HepG2 (cell line): ENCODE data around the gene IQCE. TPM values are rescaled to one million over a fixed set of nuclear protein-coding genes. Genes with fewer than 3 reads are reported as not detected.

Source experiments
- ATAC-seq: fragments of 200-7000 bp; cut with Tn5 transposase; 3 replicates; pipeline ENCODE4 v1.9.1; 2020; ENCODE audit warnings: mild to moderate bottlenecking, moderate library complexity
- BruUV-seq: library from RNA; stranded (reverse); fragments of 400-500 nt; replicated peaks from 2 replicates; lab custom pipeline; 2021; lab: Mats Ljungman, UMichigan
- CTCF ChIA-PET: fragments of 300-600 bp; formaldehyde crosslinking; extraction: SDS; loops from one replicate; lab custom pipeline; 2021; ENCODE audit warnings: low total read pairs, inconsistent platforms, low intra/inter-chr PET ratio; lab: Yijun Ruan, JAX
- POLR2A ChIA-PET: fragments of 350-600 bp; sonication (Branson Sonifier 250); formaldehyde crosslinking; loops from one replicate; lab custom pipeline; 2020; ENCODE audit warnings: antibody characterized with exemption, inconsistent platforms; lab: Yijun Ruan, JAX
- DNase-seq: peaks from one replicate; pipeline ENCODE4 v3.0.0-alpha.2; 2015; ENCODE audit warnings: low spot score
- FAIRE-seq: peaks from 3 replicates; lab custom pipeline; 2011; peaks lifted over from hg19 to GRCh38; lab: Jason Lieb, UNC
- H2AFZ ChIP-seq: one replicate; pipeline ENCODE4 v1.6.1; 2011; ENCODE audit warnings: low read length, inconsistent platforms
- H3K27ac ChIP-seq: fragments of 300-600 bp; 3 replicates; pipeline ENCODE4 v1.8.0; 2011; ENCODE audit warnings: mixed run types, mild to moderate bottlenecking, mixed read lengths, low read length, inconsistent platforms; ENCODE audit not compliant: insufficient read depth; ENCODE audit errors: extremely low read length
- H3K27me3 ChIP-seq, 2 experiments: fragments of 200-600 bp in 1 of 2; 2 replicates in 1 of 2; 3 replicates in 1 of 2; pipeline versions ENCODE4 v1.6.0 to v1.8.0; 2011; ENCODE audit warnings: low read length in 2 of 2, mild to moderate bottlenecking in 2 of 2, moderate library complexity in 2 of 2, inconsistent platforms in 1 of 2; ENCODE audit not compliant: insufficient read depth in 2 of 2, control insufficient read depth in 1 of 2
- H3K36me3 ChIP-seq, 2 experiments: fragments of 200-600 bp in 1 of 2; replicated peaks in 1 of 2; 2 replicates in 1 of 2; 3 replicates in 1 of 2; pipeline versions ENCODE4 v1.5.1 to v1.8.0; 2011; ENCODE audit warnings: low read length in 2 of 2, inconsistent platforms in 1 of 2; ENCODE audit not compliant: insufficient read depth in 2 of 2, control insufficient read depth in 1 of 2
- H3K4me1 ChIP-seq: 2 replicates; pipeline ENCODE4 v1.5.1; 2012; ENCODE audit warnings: low read length, inconsistent platforms; ENCODE audit not compliant: insufficient read depth
- H3K4me2 ChIP-seq: 2 replicates; pipeline ENCODE4 v1.6.0; 2011; ENCODE audit warnings: low read depth, low read length, inconsistent platforms
- H3K4me3 ChIP-seq, 3 experiments: fragments of 200-600 bp in 1 of 3; sonication (generic), shearing (Covaris generic) in 1 of 3; replicated peaks in 1 of 3; 2 replicates each; pipeline ENCODE4 v1.5.1; 2011 to 2016; ENCODE audit warnings: low read length in 3 of 3, inconsistent platforms in 2 of 3, low read depth in 2 of 3, mild to moderate bottlenecking in 2 of 3, control low read depth in 1 of 3, mixed read lengths in 1 of 3; ENCODE audit not compliant: insufficient read depth in 1 of 3
- H3K79me2 ChIP-seq: one replicate; pipeline ENCODE4 v1.6.1; 2011; ENCODE audit warnings: low read length, inconsistent platforms; ENCODE audit not compliant: insufficient read depth
- H3K9ac ChIP-seq: 2 replicates; pipeline ENCODE4 v1.6.0; 2011; ENCODE audit warnings: mild to moderate bottlenecking, low read depth, low read length, inconsistent platforms; ENCODE audit not compliant: insufficient read depth
- H3K9me3 ChIP-seq: 2 replicates; pipeline ENCODE4 v1.5.1; 2012; ENCODE audit warnings: mild to moderate bottlenecking, low read length
- H4K20me1 ChIP-seq: 2 replicates; pipeline ENCODE4 v1.6.0; 2011; ENCODE audit warnings: inconsistent platforms, mild to moderate bottlenecking, low read length, moderate library complexity; ENCODE audit not compliant: insufficient read depth
- CC2D1A ChIP-seq: sonication (generic); formaldehyde crosslinking; IDR thresholded peaks from 2 replicates; pipeline ENCODE4 v1.8.1; 2023; ENCODE audit warnings: mild to moderate bottlenecking, missing genetic modification reagents
- DNMT1 ChIP-seq: sonication (generic); formaldehyde crosslinking; IDR thresholded peaks from 2 replicates; pipeline ENCODE4 v1.5.1; 2020; ENCODE audit warnings: mild to moderate bottlenecking, missing genetic modification reagents
- SPEN ChIP-seq: sonication (generic); formaldehyde crosslinking; IDR thresholded peaks from 2 replicates; pipeline ENCODE4 v1.5.1; 2020; ENCODE audit warnings: low read depth, mild to moderate bottlenecking, missing genetic modification reagents
- SRSF1 ChIP-seq: fragments of 200-400 bp; formaldehyde crosslinking; optimal IDR thresholded peaks from 2 replicates; pipeline ENCODE3; 2017; ENCODE audit warnings: mild to moderate bottlenecking, low read depth, low read length, moderate library complexity
- TARDBP ChIP-seq: sonication (generic); formaldehyde crosslinking; IDR thresholded peaks from 2 replicates; pipeline ENCODE4 v1.8.0; 2022; ENCODE audit warnings: mild to moderate bottlenecking, missing genetic modification reagents
- ZBTB1 ChIP-seq: sonication (generic); formaldehyde crosslinking; IDR thresholded peaks from 2 replicates; pipeline ENCODE4 v1.4.0; 2020; ENCODE audit warnings: missing genetic modification reagents, borderline replicate concordance
- ZNF670 ChIP-seq: sonication (generic); formaldehyde crosslinking; IDR thresholded peaks from 2 replicates; pipeline ENCODE4 v1.8.0; 2022; ENCODE audit warnings: mild to moderate bottlenecking, missing genetic modification reagents, borderline replicate concordance
- WGBS: methylation state at CpG from one replicate; pipeline ENCODE4 v1.1.6; 2017; ENCODE audit warnings: low lambda C conversion rate; 5-methylcytosine and 5-hydroxymethylcytosine counted together
- in situ Hi-C: cut with HindIII; loops from 2 replicates; pipeline ENCODE4 v1.10.0; 2017; ENCODE audit warnings: low pct_unique_long_range_greater_than_20kb; ENCODE audit not compliant: extremely low pct_ligation_motif_present
- intact Hi-C: fragments of 100-400 bp; cut with micrococcal nuclease; formaldehyde crosslinking; loops from one replicate; pipeline ENCODE4 v1.10.0; 2022; ENCODE audit not compliant: unreplicated experiment
- polyA plus RNA-seq, 8 experiments: library from polyadenylated mRNA; depleted of rRNA in 3 of 8; stranded (reverse) in 7 of 8; unstranded in 1 of 8; fragments of >200 nt; fragmentation: Illumina TruSeq in 4 of 8; extraction: Trizol in 4 of 8; gene quantifications; 2 replicates each; pipeline versions ENCODE4 v1.2.1 to v1.2.3, GENCODE V29; 2011 to 2016; ENCODE audit warnings: low read depth in 4 of 8, missing spikeins in 1 of 8, mixed read lengths in 1 of 8; ENCODE audit not compliant: insufficient read depth in 1 of 8
- total RNA-seq, 5 experiments: library from RNA; depleted of rRNA; stranded (reverse); fragments of >200 nt; fragmentation: Illumina TruSeq; extraction: Trizol; gene quantifications; 2 replicates each; pipeline ENCODE4 v1.2.3, GENCODE V29; 2016; ENCODE audit warnings: low read depth in 1 of 5
- TF ChIP-seq, protein P1 (sequence below): sonication (generic); formaldehyde crosslinking; IDR thresholded peaks from 2 replicates; pipeline ENCODE4 v1.4.0; 2020; ENCODE audit warnings: low read depth, missing genetic modification reagents
- TF ChIP-seq, protein P2 (sequence below): sonication (generic); formaldehyde crosslinking; IDR thresholded peaks from 2 replicates; pipeline ENCODE4 v1.5.0; 2020; ENCODE audit warnings: missing genetic modification reagents, mild to moderate bottlenecking, borderline replicate concordance
- TF ChIP-seq, protein P3 (sequence below): sonication (generic); formaldehyde crosslinking; IDR thresholded peaks from 2 replicates; pipeline ENCODE4 v1.8.1; 2023; ENCODE audit warnings: mild to moderate bottlenecking, missing genetic modification reagents, borderline replicate concordance

Gene IQCE
- total and polyA plus RNA-seq, 2 of the 13 experiments (the other 11 are each of a cell fraction or from before 2014, with no cell fraction given) = 1.5 to 2.5 TPM

DNA sequence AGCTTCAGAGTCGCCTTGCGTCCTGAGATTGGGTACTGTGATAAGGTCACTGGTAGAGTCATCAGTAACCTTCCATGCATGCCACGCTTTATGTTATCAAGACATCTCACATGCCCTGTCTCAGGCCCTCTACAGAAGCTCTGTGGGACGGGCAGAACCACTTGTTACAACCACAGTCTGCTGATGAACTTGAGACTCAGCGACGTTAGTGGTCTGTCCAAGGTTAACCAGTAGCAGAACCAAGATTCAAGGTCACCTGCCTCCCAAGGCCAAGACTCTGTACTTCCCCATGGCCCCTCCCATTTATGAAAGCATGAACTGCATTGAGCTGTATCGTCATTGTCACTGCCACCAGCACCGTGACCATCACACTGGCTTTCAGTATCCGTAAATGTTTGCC lies 15.0 kb downstream of the IQCE start (continued):
- TF ChIP-seq, protein P1, sequence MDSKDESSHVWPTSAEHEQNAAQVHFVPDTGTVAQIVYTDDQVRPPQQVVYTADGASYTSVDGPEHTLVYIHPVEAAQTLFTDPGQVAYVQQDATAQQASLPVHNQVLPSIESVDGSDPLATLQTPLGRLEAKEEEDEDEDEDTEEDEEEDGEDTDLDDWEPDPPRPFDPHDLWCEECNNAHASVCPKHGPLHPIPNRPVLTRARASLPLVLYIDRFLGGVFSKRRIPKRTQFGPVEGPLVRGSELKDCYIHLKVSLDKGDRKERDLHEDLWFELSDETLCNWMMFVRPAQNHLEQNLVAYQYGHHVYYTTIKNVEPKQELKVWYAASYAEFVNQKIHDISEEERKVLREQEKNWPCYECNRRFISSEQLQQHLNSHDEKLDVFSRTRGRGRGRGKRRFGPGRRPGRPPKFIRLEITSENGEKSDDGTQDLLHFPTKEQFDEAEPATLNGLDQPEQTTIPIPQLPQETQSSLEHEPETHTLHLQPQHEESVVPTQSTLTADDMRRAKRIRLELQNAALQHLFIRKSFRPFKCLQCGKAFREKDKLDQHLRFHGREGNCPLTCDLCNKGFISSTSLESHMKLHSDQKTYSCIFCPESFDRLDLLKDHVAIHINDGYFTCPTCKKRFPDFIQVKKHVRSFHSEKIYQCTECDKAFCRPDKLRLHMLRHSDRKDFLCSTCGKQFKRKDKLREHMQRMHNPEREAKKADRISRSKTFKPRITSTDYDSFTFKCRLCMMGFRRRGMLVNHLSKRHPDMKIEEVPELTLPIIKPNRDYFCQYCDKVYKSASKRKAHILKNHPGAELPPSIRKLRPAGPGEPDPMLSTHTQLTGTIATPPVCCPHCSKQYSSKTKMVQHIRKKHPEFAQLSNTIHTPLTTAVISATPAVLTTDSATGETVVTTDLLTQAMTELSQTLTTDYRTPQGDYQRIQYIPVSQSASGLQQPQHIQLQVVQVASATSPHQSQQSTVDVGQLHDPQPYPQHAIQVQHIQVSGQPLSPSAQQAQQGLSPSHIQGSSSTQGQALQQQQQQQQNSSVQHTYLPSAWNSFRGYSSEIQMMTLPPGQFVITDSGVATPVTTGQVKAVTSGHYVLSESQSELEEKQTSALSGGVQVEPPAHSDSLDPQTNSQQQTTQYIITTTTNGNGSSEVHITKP = no peak
- TF ChIP-seq DNMT1 (CRISPR knock-in tag) = no peak
- no peak for TF ChIP-seq ZNF670 (CRISPR knock-in tag)

DNA sequence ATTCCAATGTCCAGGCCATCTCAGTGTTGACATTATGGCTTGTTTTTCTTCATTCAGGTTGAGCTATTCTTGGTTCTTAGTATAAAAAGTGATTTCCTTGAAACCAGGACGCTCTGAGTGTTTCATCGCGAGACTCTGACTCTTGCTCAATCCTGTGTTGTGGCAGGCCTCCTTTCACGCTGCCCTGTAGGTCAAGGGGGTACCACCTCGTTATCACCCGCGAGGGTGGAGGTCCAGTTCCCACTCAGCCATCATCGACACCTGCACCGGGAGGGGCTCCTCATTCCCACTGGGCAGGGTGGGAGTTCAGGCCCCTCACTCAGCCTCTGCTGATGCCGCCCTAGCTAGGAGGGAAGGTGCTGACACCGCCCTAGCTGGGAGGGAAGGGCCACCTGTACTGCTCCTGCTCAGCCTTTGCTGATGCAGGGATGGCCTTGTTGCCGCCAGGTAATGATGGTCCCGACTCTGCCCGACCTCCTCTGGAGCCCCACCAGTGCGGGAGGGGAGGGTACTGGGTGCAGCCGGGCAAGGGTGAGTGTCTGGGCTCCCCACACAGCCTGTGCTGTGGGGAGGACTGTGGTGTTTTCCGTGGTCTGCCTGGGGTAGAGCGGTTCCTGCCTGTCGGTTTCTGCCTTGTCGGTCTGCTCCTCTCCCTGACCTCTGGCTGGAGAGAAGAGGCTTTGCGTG lies 16.4 kb downstream of the IQCE start:
- H2AFZ ChIP-seq = no peak overlapping the region
- H4K20me1 ChIP-seq = no peaks in the 10 kb centered on the region
- no TSS peak for BruUV-seq
- H3K79me2 ChIP-seq = no peaks in the 10 kb centered on the region
- DNase-seq = no peak
- POLR2A ChIA-PET = no interaction called here
- CTCF ChIA-PET = no interaction called here
- no peak overlapping the region for H3K27ac ChIP-seq
- no peak for FAIRE-seq
- no peaks in the 10 kb centered on the region for H3K27me3 ChIP-seq
- no peak for ATAC-seq
- no peak overlapping the region for H3K9ac ChIP-seq
- in situ Hi-C loops (no loop called here), intact Hi-C loops (no loop called here)
- no peak overlapping the region for H3K4me3 ChIP-seq
- H3K4me1 ChIP-seq = no peaks in the 10 kb centered on the region
- WGBS = 89% methylated on average over 19 of the region's 21 CpGs
- no peak overlapping the region for H3K4me2 ChIP-seq
- no peaks in the 10 kb centered on the region for H3K9me3 ChIP-seq
- H3K36me3 ChIP-seq = no peaks in the 10 kb centered on the region
- TF ChIP-seq, protein P2, sequence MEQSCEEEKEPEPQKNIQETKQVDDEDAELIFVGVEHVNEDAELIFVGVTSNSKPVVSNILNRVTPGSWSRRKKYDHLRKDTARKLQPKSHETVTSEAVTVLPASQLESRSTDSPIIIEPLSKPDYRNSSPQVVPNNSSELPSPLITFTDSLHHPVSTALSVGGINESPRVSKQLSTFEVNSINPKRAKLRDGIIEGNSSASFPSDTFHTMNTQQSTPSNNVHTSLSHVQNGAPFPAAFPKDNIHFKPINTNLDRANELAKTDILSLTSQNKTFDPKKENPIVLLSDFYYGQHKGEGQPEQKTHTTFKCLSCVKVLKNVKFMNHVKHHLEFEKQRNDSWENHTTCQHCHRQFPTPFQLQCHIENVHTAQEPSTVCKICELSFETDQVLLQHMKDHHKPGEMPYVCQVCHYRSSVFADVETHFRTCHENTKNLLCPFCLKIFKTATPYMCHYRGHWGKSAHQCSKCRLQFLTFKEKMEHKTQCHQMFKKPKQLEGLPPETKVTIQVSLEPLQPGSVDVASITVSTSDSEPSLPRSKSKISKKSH (CRISPR knock-in tag) = no peak
- TF ChIP-seq CC2D1A (CRISPR knock-in tag) = no peak
- no peak for TF ChIP-seq SRSF1
- no peak for TF ChIP-seq ZBTB1 (CRISPR knock-in tag)
- TF ChIP-seq, protein P3, sequence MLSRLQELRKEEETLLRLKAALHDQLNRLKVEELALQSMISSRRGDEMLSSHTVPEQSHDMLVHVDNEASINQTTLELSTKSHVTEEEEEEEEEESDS (CRISPR knock-in tag) = no peak
- TF ChIP-seq SPEN (CRISPR knock-in tag) = no peak
- no peak for TF ChIP-seq TARDBP (CRISPR knock-in tag)
